Activated CD8-positive, alpha-beta memory T cell treated with anti-CD3 and anti-CD28 coated beads for 24 hours (primary cell): ENCODE data around the gene ELOF1.
"Not testable (repeated sequence)": the region's sequence is repeated elsewhere in the genome, so short reads cannot be mapped to it uniquely, and the experiment has no call there.

Experiments used
- DNase-seq: peaks from one replicate; pipeline ENCODE4 v3.0.0-alpha.2; 2020

Gene ELOF1

DNA sequence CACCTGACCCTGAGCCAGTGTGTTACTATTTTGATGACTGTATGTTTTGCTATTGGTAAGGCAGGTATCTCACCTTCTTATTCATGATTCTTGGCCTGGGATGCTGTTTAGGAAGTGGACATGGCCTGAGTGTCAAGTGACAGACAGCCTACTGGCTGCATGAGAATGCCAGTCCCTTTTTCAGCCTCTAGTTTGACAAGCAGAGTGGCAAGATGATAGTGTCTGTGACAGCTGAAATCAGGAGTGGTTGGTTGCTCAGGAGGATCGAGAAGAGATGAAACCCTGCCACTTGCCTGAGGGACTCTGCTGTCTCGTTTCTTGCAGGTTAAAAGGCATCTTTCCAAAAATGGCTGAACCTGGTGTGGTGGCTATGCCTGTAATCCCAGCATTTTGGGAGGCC, 7.1 kb upstream of the ELOF1 start:
- no peak for DNase-seq

DNA sequence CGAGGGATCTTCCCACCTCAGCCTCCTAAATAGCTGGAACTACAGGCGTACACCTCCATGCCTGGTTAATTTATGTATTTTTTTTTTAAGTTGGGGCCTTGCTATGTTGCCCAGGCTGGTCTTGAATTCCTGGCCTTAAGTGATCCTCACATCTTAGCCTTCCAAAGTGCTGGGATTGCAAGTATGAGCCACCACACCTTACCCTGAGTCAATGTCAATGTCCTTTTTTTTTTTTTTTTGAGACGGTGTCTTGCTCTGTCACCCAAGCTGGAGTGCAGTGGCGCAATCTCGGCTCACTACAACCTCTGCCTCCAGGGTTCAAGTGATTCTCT, 6.6 kb upstream of the ELOF1 start:
- not testable (repeated sequence) for DNase-seq

DNA sequence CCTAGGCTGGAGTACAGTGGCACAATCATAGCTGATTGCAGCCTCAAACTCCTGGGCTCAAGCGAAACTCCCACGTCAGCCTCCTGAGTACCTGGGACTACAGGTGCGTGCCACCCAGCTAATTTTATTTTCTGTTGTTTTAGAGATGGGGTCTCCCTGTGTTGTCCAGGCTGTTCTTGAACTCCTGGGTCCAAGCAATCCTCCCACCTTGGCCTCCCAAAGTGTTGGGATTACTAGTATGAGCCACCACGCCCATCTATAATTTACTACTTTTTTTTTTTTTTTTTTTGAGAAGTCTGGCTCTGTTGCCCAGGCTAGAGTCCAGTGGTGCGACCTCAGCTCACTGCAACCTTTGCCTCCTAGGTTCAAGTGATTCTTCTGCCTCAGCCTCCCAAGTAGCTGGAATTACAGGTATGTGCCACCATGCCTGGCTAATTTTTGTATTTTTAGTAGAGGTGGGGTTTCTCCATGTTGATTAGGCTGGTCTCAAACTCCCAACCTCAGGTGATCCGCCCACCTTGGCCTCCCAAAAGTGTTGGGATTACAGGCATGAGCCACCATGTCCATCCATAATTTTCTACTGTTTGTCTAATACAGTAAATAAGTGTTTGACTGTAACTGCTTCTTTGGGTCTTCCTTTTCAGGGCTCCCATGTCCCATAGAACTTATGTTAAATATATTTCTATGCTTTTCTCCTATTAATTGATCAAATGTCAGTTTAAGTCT, 5.2 kb upstream of the ELOF1 start:
- not testable (repeated sequence) for DNase-seq

DNA sequence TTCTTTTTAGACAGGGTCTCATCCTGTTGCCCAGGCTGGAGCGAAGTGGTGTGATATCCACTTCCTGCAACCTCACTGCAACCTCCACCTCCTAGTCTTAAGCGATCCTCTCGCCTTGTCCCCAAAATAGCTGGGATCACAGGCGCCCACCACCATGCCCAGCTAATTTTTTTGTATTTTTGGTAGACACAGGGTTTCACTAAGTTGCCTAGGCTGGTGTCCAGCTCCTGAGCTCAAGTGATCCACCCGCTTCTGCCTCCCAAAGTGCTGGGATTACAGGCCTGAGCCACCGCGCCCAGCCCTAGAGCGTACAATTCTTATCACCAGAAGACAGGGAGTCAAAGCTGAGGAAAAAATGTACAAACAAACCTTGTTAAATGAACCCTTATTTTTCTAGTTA, 4.5 kb upstream of the ELOF1 start:
- DNase-seq: no peak

DNA sequence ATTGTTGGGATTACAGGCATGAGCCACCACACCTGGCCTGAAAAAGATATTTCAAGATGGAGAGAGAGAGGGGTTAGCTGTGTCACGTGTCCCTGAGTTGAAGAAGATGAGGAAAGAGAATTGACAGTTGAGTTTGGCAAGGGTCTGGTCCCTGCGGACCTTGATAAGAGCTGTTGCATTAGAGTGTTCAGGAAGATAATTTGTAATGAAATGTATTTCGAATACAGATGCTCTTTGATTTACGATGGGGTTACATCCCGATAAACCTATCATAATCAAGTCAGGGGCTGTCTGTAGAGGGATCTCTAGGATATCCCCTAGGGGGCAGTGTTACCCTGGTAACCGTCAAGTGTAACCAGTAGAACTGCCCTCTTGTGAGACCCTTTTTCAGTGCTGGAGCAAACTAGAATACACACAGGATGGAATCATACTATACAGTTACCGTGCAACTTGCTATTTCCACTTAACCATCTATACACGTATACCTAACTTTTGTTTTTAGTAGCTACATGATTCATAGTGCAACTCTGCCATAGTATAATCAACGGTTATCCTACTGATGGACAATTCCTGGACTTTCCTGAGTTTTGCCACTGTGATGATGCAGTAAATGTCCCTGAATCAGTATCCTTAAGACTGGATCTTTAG, 1.5 kb upstream of the ELOF1 start:
- DNase-seq: no peak

DNA sequence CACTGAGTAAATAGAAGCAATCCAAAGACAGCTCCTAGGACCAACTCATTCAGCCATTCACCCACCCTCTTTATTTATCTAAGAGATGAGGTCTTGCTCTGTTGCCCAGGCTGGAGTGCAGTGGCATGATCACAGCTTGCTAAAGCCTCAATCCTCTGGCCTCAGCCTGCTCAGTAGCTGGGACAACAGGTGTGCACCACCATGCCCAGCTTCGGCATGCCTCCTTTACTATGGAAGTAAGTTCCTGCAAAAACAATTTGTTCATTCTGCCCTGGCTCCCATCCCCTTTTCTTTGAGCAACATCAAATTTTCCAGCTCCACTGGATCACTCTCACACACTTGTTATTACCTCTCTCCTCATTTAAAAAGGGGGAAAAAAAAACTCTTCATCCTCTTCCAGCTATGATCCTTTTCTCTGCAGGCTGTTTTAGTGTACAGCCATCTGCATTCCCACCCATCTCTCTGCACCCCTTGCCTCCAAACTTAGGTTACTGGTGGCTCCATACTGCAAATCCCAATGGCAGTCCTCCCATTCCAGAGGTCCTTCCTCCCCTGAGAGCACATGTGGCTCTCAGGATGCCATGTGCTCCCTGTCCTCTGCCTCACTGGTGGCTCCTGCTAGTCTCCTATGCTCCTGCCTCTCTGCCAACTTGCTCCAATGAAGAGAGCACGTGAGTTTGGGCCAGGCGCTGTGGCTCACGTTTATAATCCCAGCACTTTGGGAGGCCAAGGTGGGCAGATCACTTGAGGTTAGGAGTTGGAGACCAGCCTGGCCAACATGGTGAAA, 2.2 kb downstream of the ELOF1 start:
- no peak for DNase-seq

DNA sequence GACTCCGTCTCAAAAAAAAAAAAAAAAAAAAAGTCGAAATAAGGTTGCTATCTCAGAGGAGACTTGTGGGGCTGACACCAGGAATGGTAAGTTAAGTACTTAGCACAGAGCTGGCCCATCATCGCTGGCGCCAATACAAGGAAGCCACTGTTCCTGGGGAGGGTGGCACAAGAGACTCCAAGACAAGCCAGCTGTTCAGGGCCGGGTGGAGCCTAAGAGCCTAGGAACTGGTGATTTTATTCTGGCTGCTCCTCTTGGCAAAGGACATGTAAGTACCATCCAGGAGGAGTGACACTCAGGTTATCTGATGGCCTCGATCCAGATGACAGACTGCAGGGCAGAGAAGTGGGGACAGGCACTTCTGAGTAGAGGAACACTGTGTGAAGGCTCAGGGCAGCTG, 3.8 kb downstream of the ELOF1 start:
- DNase-seq: no peak

DNA sequence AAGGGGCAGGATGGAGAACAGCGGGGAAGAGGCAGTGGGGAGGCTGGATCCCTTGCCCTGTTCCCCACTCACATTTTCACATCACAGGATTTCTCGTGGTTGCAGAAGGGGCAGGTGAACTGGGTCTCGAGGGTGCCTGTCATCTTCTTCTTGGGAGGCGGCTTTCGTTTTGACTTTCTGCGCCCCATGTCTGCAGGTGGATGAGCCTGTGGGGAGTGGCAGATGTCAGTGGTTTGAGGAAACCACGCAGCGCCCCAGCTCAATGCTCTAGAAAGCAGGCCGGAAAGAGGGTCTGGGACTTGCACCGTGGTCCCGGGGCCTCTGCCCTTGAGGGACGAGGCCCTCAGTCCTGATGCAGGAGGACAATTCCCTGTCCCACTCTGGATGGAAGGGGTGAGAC, 4.9 kb downstream of the ELOF1 start:
- no peak for DNase-seq

DNA sequence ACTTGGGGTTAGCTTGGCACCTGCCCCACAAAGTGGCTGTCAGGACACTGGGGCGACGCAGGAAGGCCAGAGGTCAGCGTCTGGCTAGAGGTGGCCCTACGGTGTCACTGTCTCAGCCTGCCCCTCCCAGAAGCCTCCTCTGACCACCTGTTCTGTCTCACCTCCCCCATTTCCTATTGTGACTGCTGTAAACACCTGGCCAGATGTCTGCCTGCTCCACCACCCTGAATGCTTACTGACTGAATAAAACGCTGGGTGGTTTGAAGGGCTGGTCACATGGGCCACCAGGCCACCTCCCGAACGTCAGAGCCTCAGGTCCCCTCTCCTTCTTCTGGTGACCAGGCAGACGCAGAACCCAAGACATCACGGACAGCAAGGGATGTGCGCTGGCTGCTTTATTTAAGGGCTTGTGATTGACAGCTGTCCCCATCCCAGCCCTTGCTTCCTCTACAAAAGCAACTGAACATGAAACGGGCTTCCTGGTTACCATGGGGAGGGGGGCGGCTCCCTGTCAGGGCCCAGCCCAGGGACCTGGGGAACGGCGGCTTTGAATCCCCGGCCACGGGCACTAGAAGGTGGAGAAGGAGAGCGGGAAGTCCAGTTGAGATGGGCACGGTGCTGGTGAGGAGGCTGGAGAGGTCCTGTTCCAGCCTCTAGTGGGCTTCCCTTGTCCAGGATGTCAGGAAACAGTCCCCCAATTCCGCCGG, 6.2 kb downstream of the ELOF1 start:
- DNase-seq: no peak

DNA sequence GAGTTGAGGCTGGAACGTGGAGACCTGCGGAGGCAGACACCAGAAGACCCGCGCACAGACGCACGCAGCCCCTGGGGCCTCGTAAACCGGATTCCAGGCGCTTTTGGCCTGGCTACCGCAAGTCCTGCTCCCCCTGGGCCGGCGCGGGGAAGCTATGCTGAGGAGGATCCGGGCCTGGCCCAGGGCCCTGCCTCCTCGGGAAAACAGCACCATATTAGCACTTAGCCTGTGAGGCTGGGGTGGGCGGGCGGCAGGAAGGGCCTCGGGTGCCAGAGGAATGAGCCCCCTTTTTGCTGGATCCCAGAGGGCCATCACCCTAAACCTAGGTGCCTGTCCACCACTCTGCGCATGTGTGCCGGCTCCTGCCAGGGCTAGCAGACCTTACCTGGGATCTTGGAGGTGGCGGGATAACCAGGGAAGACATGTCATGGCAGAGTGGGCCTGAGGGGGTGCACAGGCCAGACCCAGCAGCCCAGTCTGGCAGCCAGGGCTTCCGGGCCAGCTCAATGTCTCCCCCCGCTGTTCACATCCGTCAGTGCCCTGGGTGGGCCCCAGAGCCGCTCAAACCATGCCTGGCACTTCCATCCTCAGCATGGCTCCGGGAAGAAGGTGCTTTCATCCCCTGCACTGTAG, 7.3 kb downstream of the ELOF1 start:
- no peak for DNase-seq

DNA sequence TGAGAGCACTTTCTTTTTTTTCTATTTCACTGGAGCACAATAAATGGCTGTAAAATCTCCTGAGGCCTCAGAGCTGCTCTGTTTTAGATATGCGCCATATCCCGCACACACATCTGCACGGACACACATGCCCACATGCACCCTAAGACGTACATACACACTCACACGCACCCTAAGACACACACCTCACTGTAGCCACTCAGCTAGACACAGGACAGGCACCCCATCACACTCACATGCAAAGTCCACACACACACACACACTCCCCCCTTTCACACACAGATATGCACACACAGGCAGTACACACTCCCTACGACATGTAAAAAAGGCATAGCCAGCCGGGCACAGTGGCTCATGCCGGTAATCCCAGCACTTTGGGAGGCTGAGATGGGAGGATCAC, 8.8 kb downstream of the ELOF1 start:
- DNase-seq: no peak

DNA sequence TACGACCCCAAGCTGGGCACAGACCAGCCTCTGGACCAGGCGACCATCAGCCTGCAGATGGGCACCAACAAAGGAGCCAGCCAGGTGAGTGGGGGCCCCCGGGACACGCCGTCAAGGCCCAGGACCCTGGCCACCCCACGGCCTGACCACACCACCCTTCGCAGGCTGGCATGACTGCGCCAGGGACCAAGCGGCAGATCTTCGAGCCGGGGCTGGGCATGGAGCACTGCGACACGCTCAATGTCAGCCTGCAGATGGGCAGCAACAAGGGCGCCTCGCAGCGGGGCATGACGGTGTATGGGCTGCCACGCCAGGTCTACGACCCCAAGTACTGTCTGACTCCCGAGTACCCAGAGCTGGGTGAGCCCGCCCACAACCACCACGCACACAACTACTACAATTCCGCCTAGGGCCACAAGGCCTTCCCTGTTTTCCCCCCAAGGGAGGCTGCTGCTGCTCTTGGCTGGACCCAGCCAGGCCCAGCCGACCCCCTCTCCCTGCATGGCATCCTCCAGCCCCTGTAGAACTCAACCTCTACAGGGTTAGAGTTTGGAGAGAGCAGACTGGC, 9.6 kb downstream of the ELOF1 start:
- no peak for DNase-seq

DNA sequence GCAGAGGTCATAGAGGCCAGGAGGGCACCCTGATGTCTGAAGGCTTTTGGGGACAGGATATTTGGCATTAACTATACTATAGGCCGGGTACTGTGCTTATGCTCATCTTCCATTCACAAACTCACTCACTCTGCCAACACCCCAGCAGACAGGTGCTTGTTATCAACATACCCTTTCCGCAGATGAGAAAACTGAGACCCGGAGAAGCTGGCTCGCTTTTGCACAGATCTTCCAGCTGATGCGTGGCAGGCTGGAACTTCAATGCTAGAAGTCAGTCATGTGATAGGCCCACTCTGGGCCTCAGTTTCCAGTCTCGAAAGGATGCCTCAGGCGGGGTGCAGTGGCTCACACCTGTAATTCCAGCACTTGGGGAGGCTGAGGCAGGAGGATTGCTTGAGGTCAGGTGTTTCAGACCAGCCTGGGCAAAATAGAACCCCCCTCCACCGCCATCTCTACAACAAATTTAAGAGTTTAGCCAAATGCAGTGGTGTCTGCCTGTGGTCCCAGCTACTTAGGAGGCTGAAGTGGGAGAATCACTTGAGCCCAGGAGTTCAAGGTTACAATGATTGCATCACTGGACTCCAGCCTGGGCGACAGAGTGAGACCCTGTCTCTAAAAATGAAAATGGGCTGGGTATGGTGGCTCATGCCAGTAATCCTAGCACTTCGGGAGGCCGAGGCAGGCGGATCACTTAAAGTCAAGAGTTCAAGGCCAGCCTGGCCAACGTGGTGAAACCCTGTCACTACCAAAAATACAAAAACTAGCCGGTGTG, 10.9 kb downstream of the ELOF1 start:
- DNase-seq: no peak

DNA sequence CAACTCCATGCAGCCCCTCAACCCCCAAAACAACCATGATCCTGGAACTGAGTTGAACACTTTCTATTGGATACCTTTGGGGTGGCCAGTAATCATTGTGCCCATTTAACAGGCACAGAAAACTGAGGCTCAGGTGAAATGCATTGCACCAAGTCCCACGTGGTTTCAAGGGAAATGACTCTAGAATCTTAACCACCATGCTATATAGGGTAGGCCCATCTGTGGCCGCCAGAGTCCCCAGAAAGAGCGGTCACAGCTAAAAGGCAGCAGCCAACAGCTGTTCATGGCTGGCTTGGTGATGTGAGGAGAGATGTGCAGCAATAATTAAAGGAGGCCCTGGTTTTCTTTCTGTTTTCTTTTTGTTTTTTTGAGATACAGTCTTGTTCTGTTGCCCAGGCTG, 17.8 kb downstream of the ELOF1 start:
- DNase-seq: no peak

DNA sequence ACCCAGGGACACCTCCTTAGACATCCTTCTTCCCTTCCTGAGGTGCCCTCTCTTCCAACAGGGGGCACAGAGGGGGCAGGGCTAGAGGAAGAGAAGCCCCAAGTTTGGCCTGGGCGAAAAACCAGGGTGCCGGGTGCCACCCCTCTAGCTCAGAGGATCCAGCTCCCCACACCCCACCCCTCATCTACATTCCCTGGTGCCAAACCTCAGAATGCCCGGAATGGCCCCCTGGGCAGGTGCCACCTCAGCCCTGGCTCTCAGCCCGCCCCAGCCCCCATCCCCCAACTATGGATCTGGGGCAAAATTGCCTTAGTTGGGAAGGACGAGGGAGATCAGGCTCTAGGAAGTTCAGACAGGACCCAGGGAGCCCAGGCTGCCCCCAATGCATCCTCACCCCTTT, 18.4 kb downstream of the ELOF1 start:
- DNase-seq: no peak

DNA sequence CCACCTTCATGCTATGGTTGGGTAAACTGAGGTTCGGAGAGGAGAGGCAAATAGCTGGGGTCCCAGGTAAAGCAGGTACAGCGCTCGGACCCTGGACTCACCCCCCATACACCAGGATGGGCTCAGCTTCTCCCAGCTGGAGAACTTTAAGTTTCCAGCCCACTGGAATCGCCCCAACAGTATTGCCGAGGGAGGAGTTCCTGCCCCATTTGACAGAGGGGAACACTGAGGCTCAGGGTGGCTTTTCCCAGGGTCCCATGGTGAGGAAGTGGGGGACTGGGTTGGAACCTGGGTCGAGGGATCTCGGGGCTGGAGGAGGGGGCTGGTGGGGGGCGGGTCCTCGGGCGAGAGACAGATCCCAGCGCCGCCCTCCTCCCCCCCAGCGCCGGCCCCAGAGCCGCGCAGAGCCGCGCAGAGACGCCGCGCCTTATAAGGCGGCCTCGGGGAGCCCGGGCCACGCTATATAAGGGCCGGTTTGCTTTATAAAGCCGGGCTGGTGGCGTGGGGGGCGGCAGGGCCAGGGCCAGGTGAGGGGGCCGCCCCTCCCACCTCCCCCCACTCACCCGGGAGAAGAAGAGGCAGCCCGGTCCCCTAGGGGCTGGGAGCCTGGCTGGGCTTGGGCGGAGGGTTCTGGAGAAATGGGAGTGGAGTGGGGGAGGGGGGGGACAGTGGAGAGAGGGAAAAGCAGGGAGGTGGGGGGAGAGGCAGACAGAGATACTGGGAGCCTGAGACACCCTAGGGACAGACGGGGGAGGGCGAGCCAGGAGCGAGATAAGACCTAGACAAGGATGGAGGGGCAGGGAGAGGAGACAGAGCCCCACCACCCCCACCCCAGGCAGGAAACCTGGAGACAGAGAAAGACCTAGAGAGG, 19.3 kb downstream of the ELOF1 start:
- DNase-seq: no peak

DNA sequence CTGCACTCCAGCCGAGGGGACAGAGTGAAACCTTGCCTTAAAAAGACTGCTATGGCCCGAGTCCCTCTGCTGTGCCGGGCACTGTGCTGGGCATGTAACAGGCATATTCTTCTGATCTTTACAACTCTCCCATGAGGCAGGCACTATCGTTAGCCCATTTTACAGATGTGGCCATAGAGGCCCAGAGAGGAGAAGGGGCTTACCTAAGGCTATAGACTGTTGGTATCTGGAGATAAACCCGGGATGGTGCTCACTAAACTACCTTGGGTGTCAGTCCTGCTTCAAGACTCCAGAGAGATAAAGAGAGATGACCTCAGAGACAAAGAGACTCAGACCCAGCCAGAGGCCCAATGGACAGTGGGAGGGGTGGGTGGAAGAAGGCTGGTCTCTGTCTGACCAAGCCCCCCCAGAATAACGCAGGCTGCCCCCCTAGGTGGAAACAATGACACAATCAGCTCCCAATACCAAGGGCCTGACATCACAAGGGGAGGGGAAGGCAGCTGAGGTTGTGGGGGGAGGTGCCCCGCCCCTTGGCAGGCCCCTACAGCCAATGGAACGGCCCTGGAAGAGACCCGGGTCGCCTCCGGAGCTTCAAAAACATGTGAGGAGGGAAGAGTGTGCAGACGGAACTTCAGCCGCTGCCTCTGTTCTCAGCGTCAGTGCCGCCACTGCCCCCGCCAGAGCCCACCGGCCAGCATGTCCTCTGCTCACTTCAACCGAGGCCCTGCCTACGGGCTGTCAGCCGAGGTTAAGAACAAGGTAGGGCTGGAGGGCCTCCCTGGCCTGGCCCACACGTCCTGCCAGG, 20.6 kb downstream of the ELOF1 start, which contains the start of gene CNN1:
Gene CNN1, plus strand, starts transcription at position 620 of the 805 bp plus-strand sequence. Its CDS starts 77 bp downstream, at position 697.
- DNase-seq: no peak

DNA sequence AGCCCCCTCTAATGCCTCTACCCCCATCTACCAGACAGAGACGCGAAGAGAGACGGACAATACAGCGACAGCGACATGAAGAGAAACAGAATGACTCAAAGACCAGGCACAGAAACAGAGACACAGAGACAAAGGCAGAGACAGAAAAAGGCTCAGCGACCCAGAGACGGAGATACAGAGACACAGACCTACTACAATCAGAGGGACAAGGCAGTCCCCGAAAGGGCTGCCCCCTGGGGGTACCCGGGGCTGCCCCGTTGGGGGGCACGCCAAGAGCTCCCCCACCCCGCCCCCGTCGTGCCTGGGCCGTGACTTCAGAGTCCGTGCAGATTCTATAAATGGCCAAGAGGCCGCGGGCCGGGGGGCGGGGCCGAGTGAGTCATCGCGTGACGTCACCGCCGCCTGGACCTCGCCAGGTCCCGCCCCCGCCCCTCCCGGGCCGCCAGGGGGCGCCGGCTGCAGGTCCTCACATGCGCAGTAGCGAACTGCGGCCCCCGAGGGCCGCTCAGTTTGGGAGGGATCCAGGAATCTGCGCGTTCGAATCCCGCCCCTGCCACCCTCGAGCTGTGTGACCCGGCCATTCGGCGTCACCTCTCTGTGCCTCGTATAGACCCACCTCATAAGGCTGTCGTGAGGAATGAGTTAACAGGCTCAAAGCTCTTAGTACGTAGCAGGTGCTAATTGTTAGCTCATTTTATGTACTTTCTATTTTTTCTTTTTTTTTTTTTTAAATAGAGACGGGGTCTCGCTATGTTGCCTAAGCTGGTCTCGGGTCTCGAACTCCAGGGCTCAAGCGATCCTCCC, 23.0 kb downstream of the ELOF1 start:
- DNase-seq: peak; percentile 96

DNA sequence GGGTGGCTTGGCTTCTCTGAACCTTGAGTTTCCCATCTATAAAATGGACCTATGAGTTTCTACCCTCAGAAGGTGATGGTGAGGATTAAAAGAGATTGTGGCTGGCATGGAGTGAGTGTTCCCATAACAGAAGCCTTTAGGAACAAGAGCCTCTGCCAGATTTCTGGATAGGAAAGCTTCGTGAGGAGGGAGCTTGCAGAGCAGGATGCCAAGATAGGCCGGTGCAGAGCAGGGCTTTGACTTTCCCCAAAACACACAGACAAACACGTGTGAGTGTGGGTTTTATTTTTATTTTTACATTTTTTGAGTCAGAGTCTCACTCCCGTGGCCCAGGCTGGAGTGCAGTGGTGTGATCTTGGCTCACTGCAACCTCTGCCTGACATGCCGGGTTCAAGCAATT, 24.1 kb downstream of the ELOF1 start:
- DNase-seq: no peak
